KBM-7 (cell line): ENCODE results near the gene ABCA8.
"Not testable (repeated sequence)": the region's sequence is repeated elsewhere in the genome, so short reads cannot be mapped to it uniquely, and the experiment has no call there.

Experiments used
- DNase-seq: peaks from one replicate; pipeline ENCODE4 v3.0.0-alpha.2; 2015
- in situ Hi-C: fragments of 300-500 bp; cut with MboI; formaldehyde crosslinking; loops from 2 replicates; pipeline ENCODE4 v1.14.3; 2020; ENCODE audit warnings: low sequenced_read_pairs, low pct_unique_long_range_greater_than_20kb, mixed read lengths

The ABCA8 gene

DNA sequence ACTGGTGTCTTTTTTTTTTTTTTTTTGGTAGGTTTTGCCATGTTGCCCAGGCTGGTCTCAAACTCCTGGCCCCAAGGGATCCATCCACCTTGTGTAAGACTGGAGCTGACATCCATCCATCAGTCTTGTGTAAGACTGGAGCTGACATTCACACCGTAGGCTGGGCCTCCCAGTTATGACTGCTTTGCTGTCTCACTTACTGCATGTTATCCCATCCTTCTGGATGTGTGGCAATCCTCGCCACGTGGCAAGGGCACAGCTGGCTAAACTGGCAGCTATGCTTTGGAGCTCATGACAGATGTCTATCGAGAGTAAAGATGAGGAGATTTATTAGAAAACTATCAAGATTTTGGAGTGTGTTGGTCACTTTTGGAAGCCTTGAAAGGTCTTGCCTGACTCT lies 115.1 kb downstream of the ABCA8 start:
- in situ Hi-C loops: no loop called here

DNA sequence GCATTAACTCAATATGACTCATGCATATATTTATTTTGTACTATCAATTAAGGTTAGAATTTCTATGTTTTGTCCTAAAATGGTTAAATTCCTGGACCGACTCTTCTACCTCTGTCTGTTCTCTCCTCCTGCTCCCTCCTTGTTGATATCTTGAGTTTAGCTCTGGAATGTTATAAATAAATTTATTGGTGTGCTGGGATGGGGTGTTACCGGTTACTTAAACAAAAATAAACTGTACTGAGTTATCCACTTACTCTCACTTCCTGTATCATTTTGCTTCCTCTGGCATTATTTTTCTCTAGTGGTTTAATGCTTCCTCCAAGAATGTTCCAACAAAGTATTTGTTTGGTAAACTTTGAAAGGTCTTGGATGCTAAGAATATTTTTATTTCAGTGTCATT lies 120.1 kb downstream of the ABCA8 start:
- no peak for DNase-seq

More for the DNA sequence above, 115.1 kb downstream of the ABCA8 start:
- no peak for DNase-seq

DNA sequence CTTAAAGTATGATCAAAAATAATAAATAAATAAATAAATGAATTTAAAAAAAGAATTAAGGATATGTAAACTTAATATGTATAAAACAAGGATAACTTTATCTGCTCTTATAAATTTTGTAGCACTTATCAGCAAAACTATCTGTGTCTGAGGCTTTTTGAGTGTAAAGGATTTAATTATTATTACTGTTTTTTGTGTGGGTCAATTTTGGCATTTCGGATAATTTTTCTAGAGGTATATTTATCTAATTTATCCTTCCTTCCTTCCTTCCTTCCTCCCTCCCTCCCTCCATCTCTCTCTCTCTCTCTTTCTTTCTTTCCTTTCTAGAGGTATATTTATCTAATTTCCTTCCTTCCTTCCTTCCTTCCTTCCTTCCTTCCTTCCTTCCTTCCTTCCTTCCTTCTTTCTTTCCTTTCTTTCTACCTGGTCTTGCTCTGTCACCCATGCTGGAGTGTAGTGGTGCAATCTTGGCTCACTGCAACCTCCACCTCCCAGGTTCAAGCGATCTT lies 120.8 kb downstream of the ABCA8 start:
- in situ Hi-C loops: no loop called here
- DNase-seq: no peak

More for the DNA sequence above, 120.1 kb downstream of the ABCA8 start:
- in situ Hi-C loops: no loop called here

DNA sequence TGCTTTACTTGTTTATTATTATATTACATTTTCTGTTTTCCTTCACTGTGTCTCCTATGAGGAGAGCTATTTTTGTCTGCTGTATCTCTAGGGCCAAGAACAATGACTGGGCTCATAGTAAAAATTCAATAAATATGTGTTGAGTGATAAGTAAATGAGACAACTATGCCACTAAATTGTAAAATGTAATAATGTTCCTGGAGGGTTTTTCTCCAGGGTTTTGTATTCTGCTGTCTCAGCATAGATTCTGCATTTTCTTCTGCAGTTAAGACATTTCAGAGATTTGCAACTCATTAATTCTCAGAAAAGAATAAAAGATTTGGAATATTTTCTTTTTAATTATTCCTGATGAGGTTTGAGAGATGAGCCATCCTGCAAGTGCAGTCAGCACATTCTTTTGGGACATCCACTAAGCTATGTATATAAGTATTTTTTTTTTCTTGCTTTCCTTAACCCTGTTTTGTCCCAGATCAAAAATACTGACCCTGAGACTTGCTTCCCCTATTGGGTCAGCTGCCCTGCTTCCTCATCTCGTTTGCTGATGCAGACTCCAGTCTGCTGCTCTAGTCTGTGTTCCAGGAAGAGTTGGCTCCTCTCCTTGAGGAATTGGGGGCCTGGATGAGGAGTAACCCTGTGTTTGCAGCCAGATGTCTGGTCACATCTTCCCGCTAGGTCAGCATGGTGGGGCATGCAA lies 122.9 kb downstream of the ABCA8 start:
- in situ Hi-C loops: no loop called here
- no peak for DNase-seq

DNA sequence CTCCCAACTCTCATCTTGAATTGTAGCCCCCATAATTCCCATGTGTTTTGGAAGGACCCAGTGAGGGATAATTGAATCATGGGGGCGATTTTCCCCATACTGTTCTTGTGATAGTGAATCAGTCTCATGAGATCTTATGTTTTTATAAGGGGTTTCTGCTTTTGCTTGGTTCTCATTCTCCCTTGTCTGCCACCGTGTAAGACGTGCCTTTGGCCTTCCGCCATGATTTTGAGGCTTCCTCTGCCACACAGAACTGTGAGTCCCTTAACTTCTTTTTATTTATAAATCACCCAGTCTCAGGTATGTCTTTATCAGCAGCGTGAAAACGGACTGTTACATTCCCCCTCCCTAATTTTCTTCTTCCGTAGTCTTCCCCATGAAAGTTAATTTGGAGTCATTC lies 124.0 kb downstream of the ABCA8 start:
- in situ Hi-C loops: no loop called here
- DNase-seq: no peak

DNA sequence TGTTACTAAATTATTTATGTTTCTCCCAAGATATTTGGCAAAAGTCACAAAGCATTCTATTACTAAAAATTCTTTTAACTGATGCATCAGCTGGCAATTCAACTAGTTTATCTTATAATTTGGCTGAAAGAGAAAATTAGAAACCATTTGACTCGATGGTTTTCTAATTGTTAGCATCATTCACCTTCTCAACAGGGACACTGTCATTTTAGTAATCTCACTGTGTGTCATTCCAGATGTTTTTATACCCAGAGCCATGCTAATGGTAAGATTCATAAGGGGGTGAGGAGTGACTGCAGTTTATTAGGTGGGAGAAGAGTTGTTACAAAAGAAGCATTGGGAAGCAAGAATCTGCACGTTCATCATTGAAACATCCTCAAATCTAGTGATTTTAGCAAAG lies 124.9 kb downstream of the ABCA8 start:
- DNase-seq: no peak
- in situ Hi-C loops: no loop called here

DNA sequence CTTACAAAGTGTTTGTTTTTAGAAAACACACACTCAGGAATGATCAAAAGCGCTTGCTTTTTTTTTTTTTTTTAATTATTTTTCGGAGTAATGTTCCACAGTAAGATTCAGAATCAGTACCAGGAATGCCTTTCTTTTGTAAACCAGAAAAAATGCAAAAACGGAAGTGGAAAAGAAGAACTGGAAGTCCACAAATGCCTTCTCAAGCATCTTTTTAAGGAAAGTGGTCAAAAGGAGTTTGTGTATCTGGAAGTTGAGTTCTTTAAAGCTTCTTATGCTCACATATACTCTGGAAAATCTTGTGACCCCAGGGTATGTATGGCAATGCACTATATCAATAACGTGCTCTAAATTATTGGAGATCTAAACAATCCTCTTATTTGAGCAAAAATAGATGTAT lies 126.0 kb downstream of the ABCA8 start:
- DNase-seq: no peak
- in situ Hi-C loops: no loop called here

DNA sequence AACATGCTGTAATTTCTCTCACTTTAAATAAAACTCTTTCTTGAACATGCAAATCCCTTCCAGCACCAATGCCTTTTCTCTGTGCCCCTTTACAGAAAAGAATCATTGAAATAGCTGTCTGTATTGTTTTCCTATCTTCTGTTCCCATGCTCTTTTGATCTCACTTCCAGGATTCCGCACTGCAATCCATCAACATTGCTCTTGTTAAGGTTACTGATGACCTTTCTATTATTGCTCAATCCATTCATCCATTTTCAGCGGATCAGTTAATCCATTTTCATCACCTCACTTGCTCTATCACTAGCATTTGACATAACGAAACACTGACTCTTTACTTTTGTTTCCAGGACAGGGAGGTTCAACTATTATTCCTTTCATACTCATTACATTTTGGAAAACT lies 130.5 kb downstream of the ABCA8 start:
- no peak for DNase-seq
- in situ Hi-C loops: no loop called here

DNA sequence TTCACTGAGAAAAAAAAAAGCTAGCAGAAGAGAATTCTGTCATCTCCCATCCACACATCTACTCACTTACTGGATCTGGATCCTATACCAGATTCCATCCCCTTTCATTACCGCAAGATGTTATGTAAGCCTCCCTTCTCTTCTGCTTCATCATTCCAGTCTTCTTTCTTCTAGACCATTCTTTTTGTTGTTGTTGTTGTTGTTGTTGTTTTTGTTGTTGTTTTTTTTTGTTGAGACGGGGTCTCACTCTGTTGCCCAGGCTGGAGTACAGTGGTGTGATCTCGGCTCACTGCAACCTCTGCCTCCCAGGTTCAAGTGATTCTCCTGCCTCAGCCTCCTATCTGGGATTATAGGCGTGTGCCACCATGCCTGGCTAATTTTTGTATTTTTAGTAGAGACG lies 131.0 kb downstream of the ABCA8 start:
- DNase-seq, in situ Hi-C loops: not testable (repeated sequence)

DNA sequence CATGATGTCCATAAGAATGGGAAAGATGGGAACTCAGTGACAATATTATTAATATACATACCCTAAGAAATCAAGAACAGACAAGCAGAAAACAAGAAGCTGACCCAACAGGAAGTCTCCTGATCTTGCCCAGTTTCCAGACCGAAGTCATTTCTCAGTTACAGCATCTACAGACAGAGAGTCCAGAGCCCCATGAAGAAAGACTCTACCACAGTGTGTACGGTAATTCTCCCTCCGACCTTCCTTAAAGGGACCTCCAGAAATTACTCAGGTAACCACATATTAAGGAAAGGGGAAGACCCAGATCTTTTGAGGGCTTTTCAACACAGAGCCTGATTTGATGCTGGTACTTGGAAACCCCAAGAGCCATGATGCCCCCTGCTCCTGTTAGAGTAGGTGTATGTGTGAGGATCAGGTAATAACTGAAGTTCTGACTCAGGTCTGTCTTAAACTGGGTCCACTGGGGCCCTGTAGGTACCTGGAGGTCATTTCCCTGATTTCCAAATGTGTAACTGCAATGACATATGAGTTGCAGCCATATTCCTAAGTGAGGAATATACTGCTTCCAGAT lies 132.4 kb downstream of the ABCA8 start:
- in situ Hi-C loops: no loop called here
- DNase-seq: no peak

DNA sequence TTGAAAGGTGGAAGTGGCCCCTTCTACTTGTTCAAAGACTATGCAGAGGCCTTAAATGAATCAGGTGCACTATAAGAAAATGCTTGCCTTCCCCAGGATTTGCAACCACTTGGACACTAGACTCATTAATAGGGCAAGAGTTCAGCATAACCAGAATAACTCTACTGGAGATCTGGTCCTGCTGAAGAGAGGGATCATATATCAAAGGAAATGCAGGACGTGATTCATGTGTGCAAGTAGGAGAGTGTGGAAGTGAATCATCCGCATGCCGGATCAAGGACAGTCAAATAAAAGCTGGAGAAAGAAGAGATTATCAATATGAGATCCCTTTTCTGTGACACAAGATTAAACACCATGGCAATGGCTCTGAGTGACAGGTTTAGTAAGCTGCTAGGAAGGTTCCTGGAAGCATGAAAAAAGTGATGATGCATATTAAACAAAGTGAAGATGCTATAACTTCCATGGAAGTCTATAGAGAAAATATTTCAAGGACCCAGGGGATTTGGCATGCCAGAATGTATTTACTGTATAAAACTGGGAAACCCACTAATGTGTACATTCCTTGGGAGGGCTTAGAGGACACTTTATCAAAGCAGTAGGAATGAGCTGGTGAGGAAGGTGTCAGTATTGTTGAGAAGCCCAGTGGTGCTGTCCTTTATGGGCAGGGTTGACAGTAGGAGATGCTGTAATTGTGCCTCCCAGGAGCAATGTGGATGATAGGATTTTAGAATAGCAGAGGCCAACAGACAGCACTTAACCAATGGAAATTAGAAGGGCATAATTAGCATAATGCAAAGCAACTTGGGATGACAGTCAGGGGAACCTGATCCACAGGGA lies 133.1 kb downstream of the ABCA8 start:
- no peak for DNase-seq
- in situ Hi-C loops: no loop called here

DNA sequence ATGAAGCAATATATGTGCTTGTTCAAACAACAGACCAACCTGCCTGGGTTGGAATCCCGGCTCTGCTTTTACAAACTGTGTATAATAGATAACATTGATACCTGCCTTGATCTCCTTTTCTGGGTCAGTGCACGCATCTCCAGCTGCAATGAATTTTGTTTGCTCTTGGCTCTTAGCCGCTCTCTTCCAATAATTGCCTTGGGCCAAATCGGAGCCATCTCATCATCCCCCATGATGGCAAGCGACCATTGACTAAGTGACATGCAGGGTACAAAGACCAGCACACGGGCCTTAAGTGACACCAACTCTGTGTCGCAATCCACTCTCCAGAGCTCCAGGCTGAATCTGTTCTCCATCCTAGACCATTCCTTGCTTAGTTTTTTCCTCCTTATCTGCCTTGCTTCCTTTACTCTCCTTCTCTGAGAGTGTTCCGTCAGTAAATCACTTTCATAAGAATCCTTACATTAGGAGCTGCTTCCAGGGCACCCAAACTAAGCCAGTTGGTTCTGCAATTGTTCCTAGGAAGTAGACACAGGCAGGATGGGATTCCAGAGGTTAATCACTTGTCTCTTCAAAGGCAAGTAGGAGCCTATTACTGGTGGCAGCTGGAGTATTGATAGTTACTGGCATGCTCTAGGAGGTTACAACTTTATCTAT lies 134.2 kb downstream of the ABCA8 start:
- no peak for DNase-seq
- in situ Hi-C loops: no loop called here

DNA sequence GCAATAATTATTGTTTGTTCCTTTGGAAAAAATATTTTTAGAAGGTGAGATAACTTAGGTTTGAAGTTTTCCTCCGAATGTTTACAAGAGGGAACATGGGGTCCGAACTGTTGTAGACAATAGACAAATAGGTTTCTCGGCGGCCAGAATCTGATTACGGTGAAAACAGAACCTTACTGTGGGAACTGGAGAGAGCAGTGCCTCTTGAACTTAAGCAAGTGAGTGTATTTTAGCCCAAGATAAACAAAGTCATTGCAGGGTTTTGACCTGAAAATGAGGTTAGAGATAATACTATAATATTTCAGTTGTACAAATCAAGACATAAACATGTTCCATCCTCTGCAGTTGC lies 134.7 kb downstream of the ABCA8 start:
- no peak for DNase-seq
- in situ Hi-C loops: no loop called here

DNA sequence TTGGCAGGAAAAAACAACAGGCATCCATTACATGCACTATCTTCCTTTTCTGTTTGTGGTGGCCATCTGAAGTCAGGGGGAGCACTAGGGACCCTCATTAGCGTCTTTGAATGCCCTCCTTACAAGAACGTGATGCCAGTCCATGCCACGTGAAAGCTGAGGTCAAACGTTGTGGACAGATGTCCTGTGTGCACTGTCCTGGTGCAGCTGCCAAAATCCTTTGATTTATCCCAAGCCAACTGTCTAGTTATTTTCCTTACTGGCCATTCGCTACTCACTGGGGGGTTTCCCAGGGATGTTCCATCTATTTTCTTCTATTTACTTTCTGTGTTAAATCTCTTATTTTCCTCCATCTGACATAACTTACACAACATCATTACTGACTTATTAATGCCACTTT lies 135.7 kb downstream of the ABCA8 start:
- DNase-seq: no peak
- in situ Hi-C loops: no loop called here
